Smooth muscle cell (in vitro differentiated cells): ENCODE data around the gene JUN. TPM values are rescaled to one million over a fixed set of nuclear protein-coding genes. Genes with fewer than 3 reads are reported as not detected.

Experiments
- DNase-seq: peaks from one replicate; lab custom pipeline; 2025; ENCODE audit not compliant: unreplicated experiment; lab: John Stamatoyannopoulos, UW
- H2AFZ ChIP-seq: fragments of 200-600 bp; sonication (generic); 2 replicates; pipeline ENCODE4 v1.6.0; 2016; ENCODE audit warnings: antibody characterized with exemption, low read depth, mild to moderate bottlenecking
- H3F3A ChIP-seq: fragments of 200-600 bp; sonication (generic); 2 replicates; pipeline ENCODE4 v1.6.0; 2017; ENCODE audit warnings: antibody characterized with exemption, low read depth
- H3K27ac ChIP-seq: fragments of 200-600 bp; sonication (generic); 2 replicates; pipeline ENCODE4 v1.5.1; 2016; ENCODE audit warnings: low read depth, mild to moderate bottlenecking
- H3K27me3 ChIP-seq: fragments of 200-600 bp; sonication (generic); 2 replicates; pipeline ENCODE4 v1.6.1; 2016; ENCODE audit warnings: low read depth, mild to moderate bottlenecking
- H3K36me3 ChIP-seq: fragments of 200-600 bp; sonication (generic); 2 replicates; pipeline ENCODE4 v1.5.1; 2016; ENCODE audit warnings: low read depth
- H3K4me1 ChIP-seq: fragments of 200-600 bp; sonication (generic); 2 replicates; pipeline ENCODE4 v1.5.1; 2016; ENCODE audit warnings: low read depth
- H3K4me2 ChIP-seq: fragments of 200-600 bp; sonication (generic); 2 replicates; pipeline ENCODE4 v1.6.0; 2016; ENCODE audit warnings: mild to moderate bottlenecking
- H3K4me3 ChIP-seq: fragments of 200-600 bp; sonication (generic); 2 replicates; pipeline ENCODE4 v1.5.1; 2016; ENCODE audit warnings: mild to moderate bottlenecking
- H3K79me2 ChIP-seq: fragments of 200-600 bp; sonication (generic); 2 replicates; pipeline ENCODE4 v1.6.0; 2016; ENCODE audit warnings: low read depth, mild to moderate bottlenecking
- H3K9ac ChIP-seq: fragments of 200-600 bp; sonication (generic); 2 replicates; pipeline ENCODE4 v1.6.0; 2016; ENCODE audit warnings: low read depth
- H3K9me3 ChIP-seq: fragments of 200-600 bp; sonication (generic); replicated peaks from 2 replicates; pipeline ENCODE4 v1.5.1; 2016; ENCODE audit warnings: low read depth
- H4K20me1 ChIP-seq: fragments of 200-600 bp; sonication (generic); 2 replicates; pipeline ENCODE4 v1.6.0; 2016; ENCODE audit warnings: low read depth
- CTCF ChIP-seq: fragments of 200-600 bp; sonication (generic); IDR thresholded peaks from 2 replicates; pipeline ENCODE4 v1.5.1; 2017; ENCODE audit warnings: borderline replicate concordance, mild to moderate bottlenecking, antibody characterized with exemption; ENCODE audit not compliant: insufficient read depth, poor library complexity, severe bottlenecking
- WGBS: methylation state at CpG from one replicate; pipeline ENCODE4 v1.1.7; 2016; ENCODE audit warnings: low lambda C conversion rate; 5-methylcytosine and 5-hydroxymethylcytosine counted together
- polyA plus RNA-seq: library from polyadenylated mRNA; unstranded; fragments of >200 nt; fragmentation: Nextera tagmentation; extraction: Ambion mirVana; gene quantifications from 2 replicates; pipeline ENCODE4 v1.2.1, GENCODE V29; 2016
- total RNA-seq: library from RNA; depleted of rRNA; stranded (reverse); fragments of >200 nt; gene quantifications from 2 replicates; pipeline ENCODE4 v1.2.3, GENCODE V29; 2014

JUN gene
- total and polyA plus RNA-seq, 2 experiments from 2014 or later = 200 to 286 TPM

GRCh38 chr1:58754683-58755467 lies 29.0 kb downstream of the JUN start:
- no peak for TF ChIP-seq CTCF
- 45% methylated on average over 7 of the region's 7 CpGs for WGBS
- no peaks in the 10 kb centered on the region for H3K27me3 ChIP-seq
- H3K4me1 ChIP-seq = peaks cover 5% of the 10 kb centered on the region
- H3K36me3 ChIP-seq = no peaks in the 10 kb centered on the region
- H3K9ac ChIP-seq = no peak overlapping the region
- peak overlapping the region; percentile 35 for H3K4me2 ChIP-seq
- no peak overlapping the region for H3K4me3 ChIP-seq
- H3K27ac ChIP-seq = peak overlapping the region; percentile 88
- no peaks in the 10 kb centered on the region for H3K79me2 ChIP-seq
- H3K9me3 ChIP-seq = no peaks in the 10 kb centered on the region
- peak overlapping the region; percentile 10 for H2AFZ ChIP-seq
- no peaks in the 10 kb centered on the region for H4K20me1 ChIP-seq
- DNase-seq = no peak
- peaks cover 21% of the 10 kb centered on the region for H3F3A ChIP-seq

- WGBS = 82% methylated on average over 3 of the region's 3 CpGs
- Histone ChIP-seq H2AFZ (no peak overlapping the region), H3K27ac (peak overlapping the region; percentile 88), H3K36me3 (no peaks in the 10 kb centered on the region), H3K4me2 (peak overlapping the region; percentile 1), H3K4me3 (no peak overlapping the region), H3K27me3 (no peaks in the 10 kb centered on the region), H3K9me3 (no peaks in the 10 kb centered on the region), H3K79me2 (no peaks in the 10 kb centered on the region), H3K9ac (no peak overlapping the region), H3K4me1 (peaks cover 5% of the 10 kb centered on the region), H3F3A (peaks cover 21% of the 10 kb centered on the region), H4K20me1 (no peaks in the 10 kb centered on the region)
- TF ChIP-seq CTCF = no peak
- DNase-seq = no peak
Observed at GRCh38 chr1:58754073-58754613, 29.7 kb downstream of the JUN start.

GRCh38 chr1:58753431-58753866 lies 30.4 kb downstream of the JUN start:
- Histone ChIP-seq H3K9me3 (no peaks in the 10 kb centered on the region), H3K4me3 (no peak overlapping the region), H3K9ac (no peak overlapping the region), H3K36me3 (no peaks in the 10 kb centered on the region), H2AFZ (no peak overlapping the region), H3K4me2 (no peak overlapping the region), H4K20me1 (no peaks in the 10 kb centered on the region), H3F3A (peaks cover 21% of the 10 kb centered on the region), H3K4me1 (peaks cover 5% of the 10 kb centered on the region), H3K27ac (no peak overlapping the region), H3K27me3 (no peaks in the 10 kb centered on the region), H3K79me2 (no peaks in the 10 kb centered on the region)
- 95% methylated on average over 4 of the region's 4 CpGs for WGBS
- TF ChIP-seq CTCF = no peak
- no peak for DNase-seq
